HG03460 (cell line): ENCODE results near the gene NFIA.

ENCODE experiments used
- ATAC-seq: cut with Tn5 transposase; IDR thresholded peaks from one replicate; pipeline ENCODE4 v1.9.1; 2021; ENCODE audit not compliant: unreplicated experiment

The NFIA gene

DNA sequence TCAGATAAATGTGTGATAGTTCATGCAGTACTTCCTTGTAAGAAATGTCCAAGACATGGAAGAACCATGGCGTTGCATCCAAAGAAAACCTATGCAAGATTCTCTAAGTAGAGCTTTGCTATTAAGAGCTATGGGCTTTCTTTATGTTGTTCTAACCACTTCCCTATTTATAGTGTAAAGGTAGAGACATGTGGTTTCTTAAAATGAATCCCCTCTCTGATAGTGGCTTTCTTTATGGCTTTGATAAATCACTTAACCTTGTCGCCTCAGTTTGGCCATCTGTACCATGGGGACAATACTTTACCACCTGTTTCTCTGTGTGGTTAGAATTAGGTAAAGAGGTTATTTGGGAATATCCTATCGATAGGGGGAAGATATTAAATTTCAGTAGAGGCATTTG is 305.5 kb downstream of the NFIA start:
- no peak for ATAC-seq

DNA sequence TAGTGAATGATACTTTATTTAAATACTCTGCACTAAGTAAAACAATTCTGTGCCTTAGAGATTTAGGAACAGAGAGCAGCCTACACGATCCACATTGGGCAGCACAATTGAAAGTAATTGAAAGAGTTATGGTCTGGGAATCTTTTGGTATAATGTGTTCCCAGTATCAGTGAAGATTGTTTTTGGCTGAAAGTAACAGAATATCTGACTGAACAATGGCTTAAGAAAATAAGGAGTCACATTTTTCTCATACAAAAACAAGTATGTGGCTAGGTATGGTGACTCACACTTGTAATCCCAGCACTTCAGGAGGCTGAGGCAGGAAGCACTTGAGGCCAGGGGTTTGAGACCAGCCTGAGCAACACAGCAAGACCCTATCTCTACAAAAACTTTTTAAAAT is 306.2 kb downstream of the NFIA start:
- ATAC-seq: no peak

DNA sequence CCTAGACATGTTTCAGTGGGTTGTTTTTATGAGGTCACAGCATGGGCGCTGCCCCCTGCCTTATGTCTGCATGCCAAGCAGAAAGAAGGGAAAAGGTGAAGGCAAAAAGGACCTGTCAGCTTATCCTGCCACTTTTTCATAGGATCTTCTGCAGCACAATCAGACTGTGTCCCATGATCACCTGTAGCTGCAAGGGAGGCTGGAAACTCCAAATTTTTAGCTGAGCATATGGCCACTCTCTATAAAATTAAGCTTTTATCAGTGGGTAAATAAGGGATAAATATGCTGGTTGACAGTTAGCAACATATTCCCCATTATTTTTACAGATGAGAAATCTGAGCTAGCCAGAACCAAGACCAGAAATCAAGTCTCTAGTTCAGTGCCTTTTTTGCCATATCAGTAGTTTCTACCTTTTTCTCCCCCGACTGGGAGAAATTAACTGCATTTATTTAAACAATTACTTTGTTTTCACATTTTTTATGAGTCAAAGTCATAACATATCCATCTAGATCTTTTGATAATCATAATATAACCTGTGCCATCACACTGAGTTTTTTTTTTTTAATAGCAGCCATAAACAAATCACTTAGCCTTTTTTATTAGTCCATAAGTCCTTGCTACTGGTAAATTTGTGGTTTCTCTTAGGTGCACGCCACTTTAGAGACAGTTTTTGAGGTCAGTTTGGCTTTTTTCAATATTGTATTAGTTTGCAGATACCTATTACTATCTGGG is 307.0 kb downstream of the NFIA start:
- ATAC-seq: no peak

DNA sequence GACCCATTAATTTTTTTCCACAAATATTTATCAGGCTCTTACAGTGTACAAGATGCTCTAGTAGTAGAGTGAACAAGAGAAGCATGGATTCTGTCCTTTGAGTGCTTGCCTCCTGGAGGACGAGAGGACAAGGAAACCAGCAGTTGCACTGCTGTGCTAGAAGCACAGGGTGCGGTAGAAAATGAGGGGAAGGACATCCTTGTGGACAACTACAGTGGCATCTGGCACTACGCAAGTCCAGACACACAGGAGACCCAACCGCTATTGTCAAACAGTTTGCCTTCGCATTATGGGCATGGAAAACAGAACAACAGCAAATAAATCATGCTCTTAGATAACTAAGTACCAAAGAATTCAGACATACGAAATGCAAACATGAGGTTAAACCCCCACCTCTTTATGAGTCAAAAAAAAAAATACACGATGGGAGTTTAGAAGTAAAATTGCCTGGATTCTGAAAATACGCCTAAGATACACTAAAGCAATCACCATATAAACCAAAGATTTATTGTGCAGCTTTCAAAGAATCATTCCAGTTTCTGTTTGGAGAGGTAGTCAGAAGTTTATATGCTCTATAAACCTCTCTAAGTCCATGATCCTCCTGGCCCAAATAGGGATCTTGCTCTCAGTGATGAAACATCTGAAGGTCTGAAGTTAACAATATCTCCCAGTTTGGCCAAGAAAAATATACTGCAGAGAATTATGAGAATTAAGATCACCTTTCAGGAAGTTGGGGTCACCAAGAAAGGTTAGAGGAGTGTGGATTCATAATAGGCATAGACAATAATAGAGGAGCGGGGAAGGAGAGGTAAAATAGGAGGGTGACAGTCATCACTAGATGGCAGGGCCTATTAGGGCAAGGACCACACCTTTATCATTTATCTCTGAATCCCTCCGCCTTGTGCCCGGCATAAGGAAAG is 307.8 kb downstream of the NFIA start:
- ATAC-seq: no peak

DNA sequence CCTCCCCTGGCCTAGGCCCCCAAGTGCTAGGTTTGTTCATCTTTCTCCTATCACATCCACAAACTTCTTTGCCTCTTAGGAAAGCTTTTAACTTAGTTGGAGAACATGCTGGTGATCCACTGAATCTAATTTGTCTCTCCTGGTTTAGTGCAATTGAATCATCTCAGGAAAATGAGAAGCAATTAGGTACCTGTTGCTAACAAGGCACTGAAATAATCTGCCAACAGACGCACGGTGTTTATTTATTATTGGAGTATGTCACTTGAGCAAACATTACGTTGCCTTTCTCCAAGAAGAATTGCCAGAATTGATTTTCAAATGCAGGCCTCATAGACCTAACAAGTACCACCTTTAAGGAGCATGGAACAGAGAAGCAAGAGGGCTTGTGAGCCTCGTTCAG is 309.4 kb downstream of the NFIA start:
- no peak for ATAC-seq

DNA sequence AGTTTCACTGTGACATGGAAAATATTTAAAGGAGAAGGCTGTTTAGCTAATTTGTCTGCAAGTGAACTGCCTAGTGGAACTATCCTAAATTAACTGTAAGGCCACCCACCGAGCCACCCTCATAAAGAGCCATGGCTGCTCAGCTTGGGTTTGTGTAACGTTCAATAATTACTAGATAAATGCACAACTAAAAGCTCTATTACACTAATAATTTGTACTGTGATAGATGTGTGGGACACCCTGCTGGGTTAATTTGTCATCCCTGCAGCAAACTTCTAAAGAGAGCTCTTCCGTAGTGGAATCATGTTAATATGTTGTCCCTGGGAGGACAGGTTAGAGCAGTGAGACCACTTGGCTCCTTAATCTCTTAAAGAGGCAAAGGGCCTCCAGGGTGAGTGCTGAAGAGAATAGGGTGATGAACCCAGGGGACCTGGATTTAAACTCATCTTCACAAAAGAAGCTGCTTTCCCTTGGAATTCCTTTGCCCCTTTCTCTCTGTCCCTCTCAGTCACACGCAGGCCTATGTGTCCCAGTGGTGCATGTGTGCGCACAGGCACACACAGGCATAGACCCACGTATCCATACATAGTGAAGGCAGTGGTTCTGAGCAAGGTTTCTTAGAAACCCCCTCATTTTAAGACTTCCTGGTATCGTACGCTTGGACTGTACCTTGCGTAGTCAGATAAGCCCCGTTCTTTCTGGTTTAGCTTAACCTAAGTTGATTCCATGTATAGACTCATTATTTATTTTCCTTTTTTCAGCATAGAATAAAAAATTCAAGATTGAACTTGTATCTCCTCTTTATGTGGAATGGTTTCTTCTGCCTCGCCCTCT is 310.3 kb downstream of the NFIA start:
- no peak for ATAC-seq

DNA sequence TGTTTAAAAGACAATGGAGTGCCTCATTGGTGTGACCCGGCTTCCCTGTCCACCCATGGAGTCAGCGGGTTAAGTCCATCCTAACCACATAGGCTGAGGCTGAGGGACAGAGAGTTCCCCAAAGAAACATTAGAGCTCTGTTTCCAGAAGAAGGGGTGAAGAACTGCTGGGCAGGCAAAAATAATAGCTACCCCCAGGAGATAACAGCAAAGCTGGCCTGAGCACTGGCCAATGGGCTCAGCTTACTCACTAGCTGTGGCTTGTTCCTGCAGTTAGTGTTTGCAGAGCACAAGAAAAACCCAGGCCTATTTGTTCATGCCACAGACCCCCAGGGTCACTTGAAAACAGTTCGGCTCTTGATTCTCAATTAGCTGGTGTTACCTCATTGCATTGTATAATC is 311.2 kb downstream of the NFIA start:
- ATAC-seq: no peak

DNA sequence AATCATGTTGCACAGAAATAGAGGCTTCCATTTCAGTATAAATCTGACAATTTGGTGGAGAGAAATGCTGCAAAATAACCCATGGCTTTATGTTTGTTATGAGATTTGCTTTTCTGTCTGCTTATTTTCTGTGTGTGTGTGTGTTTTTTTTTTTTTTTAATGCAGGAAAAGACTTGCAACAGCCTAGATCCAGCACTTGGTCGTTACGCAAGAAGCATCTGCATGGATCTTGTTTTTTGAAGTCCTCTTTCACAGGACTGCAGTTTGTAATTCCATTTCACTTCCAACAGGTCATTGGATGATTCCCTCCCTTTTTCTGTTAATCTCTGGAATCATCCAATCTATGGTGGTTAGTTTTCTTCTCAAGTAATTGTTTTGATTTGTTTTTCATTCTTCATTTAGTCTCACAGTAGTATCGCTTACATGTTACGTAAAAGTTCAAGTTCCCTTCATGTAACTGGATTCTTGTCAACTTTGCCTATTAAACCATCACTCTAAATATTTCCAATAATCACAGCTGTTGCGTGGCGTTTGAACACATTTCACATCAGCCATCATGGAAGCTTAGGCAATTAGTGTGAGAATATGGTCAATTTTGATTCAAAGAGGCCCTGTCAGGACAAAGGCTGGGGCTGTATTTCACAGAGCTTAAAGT is 312.9 kb downstream of the NFIA start:
- no peak for ATAC-seq

DNA sequence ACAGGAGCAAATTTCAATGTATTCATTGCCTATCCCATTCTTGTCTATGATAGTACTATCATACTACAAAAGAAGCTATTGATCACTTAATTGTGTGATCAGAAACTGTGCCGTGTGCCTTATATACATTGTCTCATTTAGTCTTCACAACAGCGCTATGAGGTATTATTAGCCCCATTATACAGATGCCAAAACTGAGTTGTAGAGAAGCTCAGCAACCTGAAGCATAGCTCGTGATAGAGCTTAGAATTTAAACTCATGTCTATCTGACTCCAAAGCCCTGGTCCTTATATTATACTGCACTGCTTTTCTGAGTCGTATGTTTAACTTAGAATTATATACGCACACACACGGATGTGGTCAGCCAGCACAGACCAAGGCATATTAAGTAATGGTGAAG is 315.1 kb downstream of the NFIA start:
- no peak for ATAC-seq

DNA sequence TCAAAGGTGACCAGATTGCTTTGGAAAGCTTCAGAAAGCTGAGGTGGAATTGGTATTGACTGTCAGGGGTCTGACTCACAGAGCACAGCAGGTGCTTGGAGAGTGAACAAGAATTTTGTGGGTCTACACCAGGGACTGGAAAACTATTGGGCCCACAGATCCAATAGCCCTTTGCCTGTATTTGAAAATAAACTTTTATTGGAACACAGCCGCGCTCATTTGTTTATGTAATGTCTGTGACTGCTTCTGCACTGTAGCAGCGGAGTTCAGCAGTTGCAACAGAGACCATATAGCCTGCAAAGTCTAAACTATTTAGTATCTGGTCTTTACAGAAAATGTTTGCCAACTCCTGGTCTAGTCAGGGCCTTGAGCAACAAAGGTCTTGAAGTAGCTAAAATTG is 315.6 kb downstream of the NFIA start:
- no peak for ATAC-seq

DNA sequence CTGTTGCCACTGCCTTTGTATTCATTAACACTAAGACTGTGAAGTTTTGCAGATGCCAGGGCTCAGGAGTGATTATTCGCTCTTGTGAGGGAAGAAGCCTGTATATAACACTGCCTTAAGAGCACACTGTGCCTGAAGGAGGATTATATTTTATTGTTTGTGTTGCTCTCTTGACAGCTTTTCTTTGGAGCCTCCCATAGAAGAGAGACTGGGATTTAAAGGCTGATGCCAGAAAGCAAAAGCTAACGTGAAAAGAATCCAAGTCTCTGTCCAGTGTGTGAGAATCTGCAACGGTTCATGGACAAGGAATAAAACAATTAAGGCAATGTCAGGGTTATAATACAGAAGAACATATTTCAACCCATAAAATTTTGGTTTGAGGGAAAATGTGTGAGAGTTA is 316.8 kb downstream of the NFIA start:
- ATAC-seq: no peak

DNA sequence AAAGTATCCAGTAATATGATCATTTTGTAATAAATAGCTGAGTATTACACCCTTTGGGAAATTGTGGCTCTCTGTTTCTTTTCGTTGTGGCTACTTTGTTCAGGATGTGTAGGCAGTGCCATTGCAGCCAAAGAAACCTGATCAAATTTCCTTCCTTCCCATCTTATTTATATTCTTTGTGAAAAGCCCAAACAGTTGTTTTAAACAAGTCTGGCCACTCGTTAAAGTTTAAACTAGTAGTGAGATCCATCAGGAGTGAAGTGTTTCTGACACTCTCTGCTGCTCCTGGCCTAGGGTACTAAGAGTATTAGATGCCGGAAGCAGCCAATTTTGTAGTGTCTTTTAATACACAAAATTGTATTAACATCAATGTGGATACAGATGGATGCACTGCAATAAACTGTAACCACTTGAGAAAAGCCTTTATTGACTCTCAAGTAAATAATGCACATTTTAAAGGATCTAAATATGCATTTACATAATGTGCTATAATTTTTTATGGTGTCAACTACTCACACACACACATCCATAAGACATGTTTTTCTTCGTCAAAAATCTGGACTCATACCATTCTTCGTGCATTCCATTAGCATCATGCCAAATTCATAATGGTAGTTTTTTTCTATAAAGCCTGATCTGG is 317.9 kb downstream of the NFIA start:
- ATAC-seq: no peak

DNA sequence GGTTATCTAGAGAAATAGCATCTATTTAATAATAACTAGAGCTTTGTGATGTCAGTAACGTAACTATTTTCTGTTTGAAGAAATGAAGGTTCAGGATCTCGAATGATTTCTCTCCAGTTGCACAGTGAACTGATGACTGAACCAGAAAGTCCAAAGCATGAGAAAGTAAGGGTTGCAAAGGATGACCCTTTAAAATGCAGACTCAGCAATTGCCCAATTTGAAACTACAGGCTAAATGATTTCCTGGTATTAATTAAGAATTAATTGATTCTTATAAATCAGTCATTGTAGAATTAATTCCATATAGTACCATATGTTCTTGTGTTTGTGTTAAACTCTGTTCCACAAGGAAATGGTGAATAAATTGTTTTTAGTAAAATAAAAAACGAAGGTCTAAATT is 318.6 kb downstream of the NFIA start:
- ATAC-seq: no peak

DNA sequence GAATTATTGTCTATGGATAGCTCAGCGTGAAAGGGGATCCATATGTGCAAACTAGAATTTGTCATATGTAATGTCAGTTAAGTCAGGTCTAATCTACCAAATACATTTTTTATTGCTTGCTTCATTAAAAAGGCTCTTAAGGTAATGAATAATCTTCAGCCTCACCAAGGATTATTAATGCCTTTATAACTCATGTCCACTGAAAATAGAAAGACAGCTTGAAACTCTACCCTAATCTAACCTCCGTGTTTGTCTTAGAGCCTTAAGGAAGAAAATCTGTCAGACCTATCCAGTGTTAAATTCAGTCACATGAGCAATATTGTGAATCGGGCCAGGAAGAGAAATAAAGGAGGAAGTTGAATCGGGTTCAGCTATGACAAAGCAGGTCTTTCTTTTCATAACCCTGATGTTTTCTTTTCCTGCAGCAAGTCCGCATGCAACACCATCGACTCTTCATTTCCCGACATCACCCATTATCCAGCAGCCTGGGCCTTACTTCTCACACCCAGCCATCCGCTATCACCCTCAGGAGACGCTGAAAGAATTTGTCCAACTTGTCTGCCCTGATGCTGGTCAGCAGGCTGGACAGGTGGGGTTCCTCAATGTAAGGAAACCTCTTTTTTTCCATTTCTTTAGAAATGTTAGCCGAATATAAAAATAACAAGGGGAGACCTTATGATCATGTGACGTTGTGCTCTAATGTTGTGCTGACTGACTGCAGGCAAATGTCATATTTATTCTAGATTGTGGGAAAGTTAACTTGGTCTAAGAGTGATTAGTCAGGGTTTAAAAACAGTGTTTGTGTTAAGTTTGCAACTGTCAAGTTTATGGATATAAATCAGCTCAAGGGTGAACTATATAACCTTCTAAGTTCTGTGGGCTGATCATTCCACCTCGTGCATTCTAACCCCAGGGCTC is 321.6 kb downstream of the NFIA start:
- no peak for ATAC-seq

DNA sequence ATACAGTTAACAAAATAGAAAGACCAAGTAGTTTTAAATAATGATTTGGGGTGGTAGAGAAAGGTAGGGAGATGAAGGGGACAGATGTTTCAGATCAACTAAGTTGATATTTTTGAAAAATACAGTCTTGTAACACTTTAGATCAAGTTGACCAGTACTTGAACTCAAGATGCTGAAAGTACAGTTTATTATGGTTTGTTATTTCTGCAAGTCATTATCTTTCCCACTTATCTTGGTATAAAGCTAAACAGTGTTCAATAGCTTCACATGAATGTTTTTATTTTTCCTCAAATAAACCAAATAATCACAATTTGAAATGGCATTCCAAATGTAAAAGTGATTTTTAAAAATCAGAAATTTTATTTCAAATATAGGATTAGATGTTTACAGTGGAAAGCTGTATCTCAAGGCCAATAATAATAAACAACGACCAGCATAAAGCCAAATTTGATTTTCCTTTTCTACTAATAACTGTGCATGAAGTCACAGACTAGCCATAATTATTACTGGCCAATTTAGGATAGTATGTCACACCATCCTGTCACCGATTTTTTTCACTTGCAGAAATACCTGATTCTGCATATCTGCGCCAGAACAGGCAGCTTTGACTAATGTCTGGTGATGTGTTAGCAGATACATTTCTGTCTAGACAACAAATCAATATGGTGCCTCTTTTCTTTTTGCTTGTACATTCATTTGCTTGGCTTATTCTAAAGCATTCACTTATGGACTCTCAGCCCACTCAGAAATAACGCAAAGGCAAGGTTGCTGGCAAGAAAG is 322.4 kb downstream of the NFIA start:
- ATAC-seq: no peak

DNA sequence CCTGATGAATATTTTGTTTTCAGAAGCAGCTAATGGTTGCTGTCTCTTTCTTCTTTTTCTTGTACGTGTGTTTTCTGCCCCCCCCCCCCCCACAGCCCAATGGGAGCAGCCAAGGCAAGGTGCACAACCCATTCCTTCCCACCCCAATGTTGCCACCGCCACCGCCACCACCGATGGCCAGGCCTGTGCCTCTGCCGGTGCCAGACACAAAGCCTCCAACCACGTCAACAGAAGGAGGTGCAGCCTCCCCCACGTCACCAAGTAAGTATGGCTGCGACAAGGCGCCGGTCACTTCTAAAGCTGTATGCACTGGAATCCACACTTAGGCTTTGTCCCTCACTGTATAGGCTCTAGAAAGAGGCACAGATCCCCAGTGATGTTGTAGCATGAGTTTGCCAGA is 324.1 kb downstream of the NFIA start:
- ATAC-seq: no peak

DNA sequence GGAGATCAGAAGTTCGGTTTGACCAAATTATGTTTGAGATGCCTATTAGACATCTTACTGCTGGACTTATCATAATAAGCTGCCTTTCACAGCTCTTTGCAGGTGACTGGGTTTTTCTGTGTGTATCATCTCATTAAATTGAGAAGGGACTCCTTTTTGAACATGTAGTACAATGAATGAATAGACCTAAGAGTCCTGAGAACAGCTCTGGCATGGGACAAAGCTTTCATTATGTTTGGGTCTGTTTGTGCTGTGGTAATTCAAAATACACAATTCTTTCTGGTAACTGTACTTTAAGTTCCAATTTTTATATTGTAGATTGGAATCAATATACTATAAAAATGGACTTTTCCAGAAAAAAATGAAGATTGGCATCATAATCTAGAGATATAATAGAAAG is 330.2 kb downstream of the NFIA start:
- no peak for ATAC-seq

DNA sequence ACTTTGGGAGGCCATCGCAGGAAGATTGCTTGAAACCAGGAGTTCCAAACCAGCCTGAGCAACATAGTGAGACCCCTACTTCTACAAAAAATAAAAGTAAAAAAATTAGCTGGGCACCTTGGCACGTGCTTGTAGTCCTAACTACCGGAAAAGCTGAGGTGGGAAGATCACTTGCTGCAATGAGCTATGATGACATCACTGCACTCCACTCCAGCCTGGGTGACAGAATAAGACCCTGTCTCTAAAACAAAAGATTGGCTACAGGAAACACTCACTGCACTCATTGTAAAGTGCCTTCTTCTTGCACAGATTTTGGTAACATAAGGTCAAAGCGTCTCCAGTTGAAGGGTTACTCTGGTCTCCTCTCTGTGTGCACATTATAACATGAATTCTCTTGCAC is 336.8 kb downstream of the NFIA start:
- ATAC-seq: no peak

DNA sequence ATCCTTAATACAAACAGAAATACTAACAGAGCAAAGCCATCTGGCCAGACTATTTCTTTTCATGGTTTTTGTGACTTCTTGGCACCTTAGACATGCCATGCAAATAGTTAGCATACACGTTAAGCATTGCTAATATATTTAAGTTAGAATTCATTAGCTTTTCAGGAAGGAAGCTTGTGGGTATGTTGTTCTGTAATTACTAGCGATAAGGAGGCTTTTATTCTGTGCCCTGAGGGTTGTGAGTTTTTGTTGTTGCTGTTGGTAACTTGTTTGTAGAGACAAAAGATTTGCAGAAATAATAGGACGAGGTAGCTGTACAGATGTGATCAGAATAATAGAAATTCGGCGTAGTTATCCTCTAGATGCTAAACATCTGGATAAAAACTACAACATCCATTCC is 337.3 kb downstream of the NFIA start:
- no peak for ATAC-seq
